Sigmoid colon (tissue), 7 donors: ENCODE measurements around the gene UBASH3B. TPM values are rescaled to one million over a fixed set of nuclear protein-coding genes. Genes with fewer than 3 reads are reported as not detected.
"Not testable (repeated sequence)": the region's sequence is repeated elsewhere in the genome, so short reads cannot be mapped to it uniquely, and the experiment has no call there.

Source experiments
- DNase-seq: peaks from one replicate; pipeline ENCODE4 v3.0.0-alpha.2; 2019
- H3K27ac ChIP-seq, 4 donors: fragments of 200-600 bp; sonication (generic); one replicate each; pipeline ENCODE4 v1.5.1; 2016 to 2019; ENCODE audit warnings: mild to moderate bottlenecking in 1 of 4
- H3K27me3 ChIP-seq, 3 donors: fragments of 200-600 bp; sonication (generic); one replicate each; pipeline ENCODE4 v1.5.1; 2019; ENCODE audit warnings: mild to moderate bottlenecking in 1 of 3
- H3K36me3 ChIP-seq, 4 donors: fragments of 200-600 bp; sonication (generic); one replicate each; pipeline ENCODE4 v1.5.1; 2016 to 2019
- H3K4me1 ChIP-seq, 4 donors: fragments of 200-600 bp; sonication (generic); one replicate each; pipeline ENCODE4 v1.5.1; 2017 to 2019
- H3K4me3 ChIP-seq, 4 donors: fragments of 200-600 bp; sonication (generic); one replicate each; pipeline ENCODE4 v1.5.1; 2017 to 2019; ENCODE audit warnings: mild to moderate bottlenecking in 2 of 4, moderate library complexity in 1 of 4
- H3K9me3 ChIP-seq, 4 donors: fragments of 200-600 bp in 3 of 4; sonication (generic) in 3 of 4; one replicate each; pipeline versions ENCODE4 v1.5.1 to v1.6.1; 2013 to 2019
- CTCF ChIP-seq, 4 experiments: fragments of 450-650 bp in 3 of 4; fragments of 200-600 bp in 1 of 4; IDR thresholded peaks; one replicate each; pipeline ENCODE4 v1.5.1; 2016 to 2019; ENCODE audit warnings: antibody characterized with exemption in 4 of 4, mild to moderate bottlenecking in 3 of 4, moderate library complexity in 2 of 4
- EP300 ChIP-seq, 4 donors: sonication (generic); formaldehyde crosslinking; IDR thresholded peaks; one replicate each; pipeline ENCODE4 v1.6.1; 2017; ENCODE audit warnings: antibody characterized with exemption in 4 of 4
- POLR2A ChIP-seq, 2 donors: fragments of 450-650 bp; IDR thresholded peaks; one replicate each; pipeline ENCODE4 v1.6.1; 2016; ENCODE audit warnings: antibody characterized with exemption in 2 of 2, mild to moderate bottlenecking in 2 of 2, moderate library complexity in 2 of 2
- POLR2AphosphoS5 ChIP-seq, 4 donors: sonication (generic); formaldehyde crosslinking; IDR thresholded peaks; one replicate each; pipeline ENCODE4 v1.6.1; 2017; ENCODE audit warnings: antibody characterized with exemption in 4 of 4
- WGBS, 2 donors: extraction: QIAGEN DNeasy Blood & Tissue Kit; methylation state at CpG; one replicate each; pipeline ENCODE4 v1.1.7; 2013; 5-methylcytosine and 5-hydroxymethylcytosine counted together
- intact Hi-C: fragments of 100-400 bp; cut with DNase I; formaldehyde crosslinking; loops from one replicate; pipeline ENCODE4 v1.15.1; 2023
- polyA plus RNA-seq, 3 donors: library from polyadenylated mRNA; stranded (reverse); fragments of 200-250 nt; gene quantifications; one replicate each; pipeline ENCODE4 v1.2.3, GENCODE V29; 2013
- total RNA-seq, 4 donors: library from RNA; depleted of rRNA; stranded (reverse); fragments of >200 nt; gene quantifications; one replicate each; pipeline ENCODE4 v1.1.0, GENCODE V29; 2016
- donor health status: healthy with polysubstance abuse.
- donor health status: Bipolar disorder and iron deficiency.
- donor health status: healthy.

Gene UBASH3B, protein sequence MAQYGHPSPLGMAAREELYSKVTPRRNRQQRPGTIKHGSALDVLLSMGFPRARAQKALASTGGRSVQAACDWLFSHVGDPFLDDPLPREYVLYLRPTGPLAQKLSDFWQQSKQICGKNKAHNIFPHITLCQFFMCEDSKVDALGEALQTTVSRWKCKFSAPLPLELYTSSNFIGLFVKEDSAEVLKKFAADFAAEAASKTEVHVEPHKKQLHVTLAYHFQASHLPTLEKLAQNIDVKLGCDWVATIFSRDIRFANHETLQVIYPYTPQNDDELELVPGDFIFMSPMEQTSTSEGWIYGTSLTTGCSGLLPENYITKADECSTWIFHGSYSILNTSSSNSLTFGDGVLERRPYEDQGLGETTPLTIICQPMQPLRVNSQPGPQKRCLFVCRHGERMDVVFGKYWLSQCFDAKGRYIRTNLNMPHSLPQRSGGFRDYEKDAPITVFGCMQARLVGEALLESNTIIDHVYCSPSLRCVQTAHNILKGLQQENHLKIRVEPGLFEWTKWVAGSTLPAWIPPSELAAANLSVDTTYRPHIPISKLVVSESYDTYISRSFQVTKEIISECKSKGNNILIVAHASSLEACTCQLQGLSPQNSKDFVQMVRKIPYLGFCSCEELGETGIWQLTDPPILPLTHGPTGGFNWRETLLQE
- total RNA-seq (10 to 100 TPM in 1 of 4 donors, 1 to 10 TPM in 3; 2.0 to 12.9 (median 2.2) TPM), polyA plus RNA-seq (1 to 10 TPM; 1.4 to 3.2 (median 1.8) TPM)

DNA sequence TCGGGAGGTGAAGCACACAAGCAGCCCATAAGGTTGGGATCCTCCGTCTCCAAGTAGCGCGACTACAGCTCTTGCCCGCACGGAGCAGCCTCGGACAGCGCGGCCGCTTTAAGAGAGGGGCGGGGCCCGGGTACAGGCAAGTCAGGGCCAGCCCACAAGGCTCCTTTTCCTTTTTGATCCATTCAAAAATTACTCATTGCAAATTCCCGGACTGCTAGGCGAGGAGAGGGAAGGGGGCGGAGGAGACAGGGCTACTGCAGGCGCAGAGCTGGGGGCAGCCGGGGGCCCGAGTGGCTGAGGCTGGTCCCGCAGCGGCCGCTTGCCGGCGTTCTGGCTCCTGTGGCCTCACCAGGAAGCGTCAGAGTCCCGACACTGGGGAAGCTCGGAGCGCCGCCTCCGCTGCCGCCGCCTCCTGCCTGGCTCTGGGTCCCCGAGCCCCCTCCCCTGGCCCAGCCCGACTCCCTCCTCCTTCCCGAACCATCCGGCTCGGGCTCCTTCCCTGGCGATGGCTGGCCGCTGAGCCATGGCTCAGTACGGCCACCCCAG is at the start of gene UBASH3B:
Gene UBASH3B (plus strand): TSS at position 196 of the 546 bp plus-strand sequence. CDS start 328 bp downstream, at position 524.
- 1% methylated on average over 39 of the region's 39 CpGs for WGBS, 2 donors
- intact Hi-C loops: loop anchor here (2.0 to 10.0 kb wide), 3 partner anchors 72 to 409 kb away; partner anchors contain the start of gene HSPA8

DNA sequence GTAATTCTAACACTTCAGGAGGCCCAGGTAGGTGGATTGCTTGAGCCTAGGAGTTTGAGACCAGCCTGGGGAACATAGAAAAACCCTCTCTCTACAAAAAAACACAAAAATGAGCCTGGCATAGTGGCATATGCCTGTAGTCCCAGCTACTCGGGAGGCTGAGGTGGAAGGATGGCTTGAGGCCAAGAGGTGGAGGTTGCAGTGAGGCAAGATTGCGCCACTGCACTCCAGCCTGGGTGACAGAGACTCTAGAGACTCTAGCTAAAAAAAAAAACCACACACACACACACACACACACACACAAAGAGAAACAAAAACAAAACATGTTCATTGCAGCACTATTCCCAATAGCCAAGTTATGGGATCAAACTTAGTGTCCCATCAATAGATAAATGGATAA is 48.4 kb upstream of the UBASH3B start:
- H3K4me1 ChIP-seq: peaks cover 0 to 11% (median 7%) of the 10 kb centered on the region in 4 donors
- WGBS, 2 donors: 66 to 86% methylated on average over 2 of the region's 2 CpGs
- H3K27me3 ChIP-seq, H3K36me3 ChIP-seq, H3K9me3 ChIP-seq, H3K27ac ChIP-seq, DNase-seq, intact Hi-C loops, H3K4me3 ChIP-seq: not testable (repeated sequence)

More for the DNA sequence above, at the start of gene UBASH3B:
- Histone ChIP-seq H3K36me3 (no peaks in the 10 kb centered on the region), H3K27ac (peak within 1 kb of the TSS; percentile 82 to 97 (median 92)), H3K9me3 (no peaks in the 10 kb centered on the region), H3K4me3 (peak within 1 kb of the TSS; percentile 54 to 89 (median 80)), H3K4me1 (peaks cover 0 to 30% (median 15%) of the 10 kb centered on the region in 4 donors), H3K27me3 (no peaks in the 10 kb centered on the region)
- TF ChIP-seq POLR2AphosphoS5 (IDR thresholded peaks at IDR 0.05) (peak in 2 of 4 donors; percentile 45 to 61), CTCF (IDR thresholded peaks at IDR 0.05) (no peak), POLR2A (IDR thresholded peaks at IDR 0.05) (no peak), EP300 (IDR thresholded peaks at IDR 0.05) (no peak)
- DNase-seq: peak; percentile 85

DNA sequence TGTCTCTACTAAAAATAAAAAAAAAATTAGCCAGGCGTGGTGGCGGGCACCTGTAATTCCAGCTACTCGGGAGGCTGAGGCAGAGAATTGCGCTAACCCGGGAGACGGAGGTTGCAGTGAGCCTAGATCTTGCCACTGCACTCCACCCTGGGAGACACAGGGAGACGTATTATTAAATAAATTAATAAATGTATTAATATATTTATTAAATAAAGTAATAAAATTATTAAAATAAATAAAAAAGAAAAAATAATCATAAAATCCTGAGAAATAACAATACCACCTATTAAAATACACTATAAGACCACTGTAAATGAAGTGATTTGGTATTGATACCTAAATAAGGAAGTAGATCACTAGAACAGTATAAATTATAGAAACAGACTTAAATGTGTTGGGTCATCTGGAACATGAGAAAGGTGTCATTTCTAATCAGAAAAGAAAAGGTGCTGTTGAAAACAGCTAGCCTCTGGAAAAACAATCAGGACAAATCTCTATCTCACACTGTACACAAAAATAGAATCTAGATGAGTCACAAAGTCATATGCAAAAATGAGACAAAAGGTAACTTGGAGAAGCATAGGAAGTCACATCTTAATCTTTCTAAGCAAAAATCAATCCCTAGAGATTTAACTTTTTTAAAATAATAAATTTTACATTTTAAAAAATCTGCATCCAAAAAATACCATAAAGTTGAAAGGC is 43.2 kb upstream of the UBASH3B start:
- no peak for DNase-seq
- WGBS, 2 donors: 94% methylated on average over 7 of the region's 7 CpGs
- Histone ChIP-seq H3K27me3 (no peaks in the 10 kb centered on the region), H3K4me1 (no peaks in the 10 kb centered on the region), H3K36me3 (no peaks in the 10 kb centered on the region), H3K4me3 (no peak overlapping the region), H3K27ac (no peak overlapping the region), H3K9me3 (no peaks in the 10 kb centered on the region)
- no peak for TF ChIP-seq EP300 (IDR thresholded peaks at IDR 0.05)
- no peak for TF ChIP-seq POLR2AphosphoS5 (IDR thresholded peaks at IDR 0.05)
- no peak for TF ChIP-seq POLR2A (IDR thresholded peaks at IDR 0.05)
- no peak for TF ChIP-seq CTCF (IDR thresholded peaks at IDR 0.05)
- intact Hi-C loops: no loop called here

- no peaks in the 10 kb centered on the region for H3K36me3 ChIP-seq
- no peaks in the 10 kb centered on the region for H3K4me1 ChIP-seq
- no peak overlapping the region for H3K4me3 ChIP-seq
- WGBS, 2 donors: 62 to 63% methylated on average over 4 of the region's 4 CpGs
- intact Hi-C loops: no loop called here
- no peaks in the 10 kb centered on the region for H3K27me3 ChIP-seq
- no peaks in the 10 kb centered on the region for H3K9me3 ChIP-seq
- no peak for DNase-seq
- no peak overlapping the region for H3K27ac ChIP-seq
- no peak for TF ChIP-seq CTCF (IDR thresholded peaks at IDR 0.05)
- TF ChIP-seq POLR2AphosphoS5 (IDR thresholded peaks at IDR 0.05): no peak
- TF ChIP-seq EP300 (IDR thresholded peaks at IDR 0.05): no peak
- TF ChIP-seq POLR2A (IDR thresholded peaks at IDR 0.05): no peak
These were observed 38.8 kb upstream of the UBASH3B start for GRCh38 chr11:122616718-122617117.
